ENCODE results near the gene TUBGCP5.
A peak's percentile ranks its signal among the peaks of the same experiment; 100 is the strongest.
"Not testable (repeated sequence)": the region's sequence is repeated elsewhere in the genome, so short reads cannot be mapped to it uniquely, and the experiment has no call there.

The TUBGCP5 gene

DNA sequence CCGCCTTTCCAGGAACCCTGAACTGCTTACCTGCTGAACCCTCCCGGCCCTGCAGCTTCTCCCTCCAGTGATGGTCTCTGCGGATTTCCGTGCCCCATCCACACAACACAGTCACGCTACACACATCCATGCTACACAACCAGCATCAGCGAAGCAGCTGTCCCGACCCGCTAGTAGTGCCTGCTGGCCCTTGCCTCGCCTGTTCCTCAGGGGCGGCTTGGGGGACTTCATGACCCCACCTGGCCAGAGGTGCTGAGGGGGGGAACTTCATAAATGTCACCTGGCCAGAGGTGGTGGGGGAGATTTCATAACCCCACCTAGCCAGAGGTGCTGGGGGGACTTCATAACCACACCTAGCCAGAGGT lies 530 bp upstream of the TUBGCP5 start:
- DNase-seq, result peak in 1 of 2 experiments; percentile 31

DNA sequence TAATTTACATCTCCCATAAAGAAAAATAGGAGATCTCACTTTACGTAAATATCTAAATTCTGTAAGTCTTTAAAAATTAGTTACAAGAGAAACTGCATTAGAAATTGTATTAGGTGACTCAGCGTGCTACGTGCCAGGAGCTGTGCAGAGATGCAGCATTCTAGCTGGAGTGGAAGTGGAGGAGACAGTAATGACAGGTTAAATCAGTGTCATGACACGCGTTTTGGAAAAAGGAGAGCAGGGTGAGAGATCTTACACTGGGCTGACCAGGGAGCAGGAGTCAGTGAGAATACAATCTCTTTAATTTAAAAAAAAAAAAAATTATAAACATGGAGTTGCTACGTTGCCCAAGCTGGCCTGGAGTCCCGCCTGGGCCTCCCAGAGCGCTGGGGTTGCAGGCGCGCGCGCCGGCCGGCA lies 635 bp downstream of the TUBGCP5 start:
- peak in 1 of 2 experiments; percentile 40 for DNase-seq

DNA sequence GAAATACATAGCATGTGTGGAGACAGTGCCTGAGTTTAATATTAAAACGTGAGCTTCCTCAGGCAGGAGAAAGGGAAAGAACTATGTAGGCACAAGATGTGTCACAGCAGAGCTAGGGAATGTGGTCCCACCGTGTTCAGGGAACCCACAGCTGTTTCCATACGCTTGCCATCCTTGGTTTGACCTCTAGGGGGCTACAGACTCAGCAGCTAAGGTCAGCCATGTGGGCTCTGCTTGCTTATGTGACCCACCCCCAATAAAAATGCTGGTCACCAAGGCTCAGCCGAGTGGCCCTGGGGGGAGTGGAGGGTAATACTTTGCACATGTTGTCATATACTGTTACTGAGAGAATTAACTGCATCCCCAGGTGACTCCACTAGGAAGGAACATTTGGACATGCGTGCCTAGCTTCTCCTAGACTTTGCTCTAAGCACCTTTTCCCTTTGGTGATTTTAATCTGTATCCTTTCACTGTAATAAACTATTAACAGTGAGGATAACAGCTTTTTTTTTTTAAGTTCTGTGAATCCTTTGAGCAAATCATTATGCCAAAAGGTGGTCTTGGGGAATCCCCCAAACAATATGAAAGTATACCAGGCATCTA lies 3.3 kb downstream of the TUBGCP5 start:
- DNase-seq, result peak; percentile 14 to 60

DNA sequence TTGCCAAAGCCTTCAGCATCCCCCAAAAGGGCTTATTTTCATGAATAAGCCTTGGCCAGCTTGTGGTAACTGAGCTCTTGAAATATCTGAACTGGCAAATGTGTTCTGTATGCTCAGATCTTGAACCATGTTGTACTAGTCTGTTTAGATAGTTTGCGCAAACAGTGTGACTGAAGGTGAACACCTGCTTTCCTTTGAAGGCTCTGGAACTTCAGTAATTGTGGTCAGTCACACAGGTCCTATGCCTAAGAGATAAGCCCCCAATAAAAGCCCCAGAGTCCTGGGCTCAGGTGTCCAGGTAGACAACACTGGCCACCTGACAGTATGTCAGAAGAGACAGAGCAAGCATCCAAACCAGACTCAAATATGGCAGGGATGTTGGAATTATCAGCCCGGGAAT lies 5.4 kb downstream of the TUBGCP5 start:
- DNase-seq, result no peak

DNA sequence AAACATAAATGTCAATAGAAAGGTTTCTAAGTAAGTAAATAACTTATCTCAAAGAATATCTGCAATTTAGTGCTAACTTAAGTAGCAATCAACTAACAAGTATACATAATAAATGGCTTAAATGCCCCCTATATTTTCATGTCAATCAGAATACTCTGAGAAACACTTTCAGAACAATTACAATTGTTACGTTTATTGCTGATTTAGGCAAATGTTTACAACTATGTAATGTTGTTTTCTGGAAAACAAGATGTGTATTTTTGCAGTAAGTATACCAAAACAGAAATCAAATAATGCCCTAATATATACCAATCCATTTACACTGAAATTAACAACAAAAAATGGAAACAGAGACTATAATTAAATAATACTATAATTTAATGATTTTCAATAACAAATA lies 13.2 kb downstream of the TUBGCP5 start:
- no peak for DNase-seq

DNA sequence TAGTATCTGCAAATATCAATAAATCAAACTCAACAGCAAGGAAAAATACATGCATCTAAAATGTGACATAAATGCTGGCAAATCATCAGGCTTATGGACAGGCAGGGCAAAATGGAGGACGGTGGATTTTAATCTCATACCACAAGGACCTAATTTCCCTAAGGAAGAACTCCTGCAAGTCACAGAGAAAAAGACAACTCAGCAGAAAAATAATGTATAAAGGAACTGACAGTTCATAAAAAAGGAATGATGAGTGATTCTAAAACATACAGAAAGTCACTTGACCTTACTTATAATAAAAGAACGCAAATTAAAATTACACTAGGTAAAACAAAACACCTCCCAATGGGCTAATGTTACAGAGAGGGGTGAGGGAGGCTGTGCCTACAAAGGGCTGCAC lies 17.2 kb downstream of the TUBGCP5 start:
- DNase-seq, result no peak

DNA sequence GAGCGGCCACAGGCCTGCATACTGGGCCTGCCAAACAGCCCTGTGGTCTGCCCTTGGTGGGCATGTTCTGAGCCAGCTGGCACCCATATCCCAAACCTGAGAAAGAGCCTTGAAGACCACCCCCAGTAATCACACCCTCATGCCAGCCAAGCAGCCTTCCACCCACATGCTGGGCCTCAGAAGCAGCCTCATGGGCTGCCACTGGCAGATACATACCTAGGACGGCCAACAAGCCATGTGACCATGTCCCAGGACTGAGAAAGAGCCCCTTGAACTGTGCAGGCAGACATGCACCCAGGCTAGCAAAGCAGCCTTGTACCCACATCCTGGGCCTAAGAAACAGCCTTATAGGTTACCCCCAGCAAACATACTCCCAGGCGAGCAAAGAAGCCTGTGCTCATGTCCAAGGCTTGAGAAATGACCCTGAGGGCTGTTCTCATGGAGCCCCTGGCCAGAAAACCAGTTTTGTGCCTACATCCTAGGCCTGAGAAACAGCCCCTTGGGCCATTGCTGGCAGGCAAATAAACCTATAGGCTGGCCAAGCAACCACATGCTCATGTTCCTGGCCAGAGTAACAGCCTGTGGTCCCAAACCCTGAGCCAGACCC lies 24.9 kb downstream of the TUBGCP5 start:
- no peak for DNase-seq

DNA sequence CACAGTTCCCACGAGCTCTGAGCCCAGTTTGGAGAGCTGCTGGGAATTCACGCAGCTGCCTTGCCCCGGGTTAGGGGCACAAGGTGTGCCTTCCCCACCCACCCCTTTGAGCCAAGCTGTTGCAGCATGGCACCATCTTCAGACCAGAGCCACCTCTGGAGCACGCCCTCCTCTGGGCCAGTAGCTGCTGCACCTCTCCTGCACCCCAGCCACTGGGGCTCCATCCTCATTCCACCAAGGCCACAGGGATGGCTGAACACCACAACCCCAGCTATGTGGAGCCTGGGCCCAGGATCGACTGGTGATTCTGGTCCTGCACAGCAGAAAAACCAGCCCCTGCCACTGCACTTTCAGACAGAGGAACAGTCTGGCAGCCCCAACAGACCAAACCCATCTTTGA lies 25.7 kb downstream of the TUBGCP5 start:
- DNase-seq, result no peak

DNA sequence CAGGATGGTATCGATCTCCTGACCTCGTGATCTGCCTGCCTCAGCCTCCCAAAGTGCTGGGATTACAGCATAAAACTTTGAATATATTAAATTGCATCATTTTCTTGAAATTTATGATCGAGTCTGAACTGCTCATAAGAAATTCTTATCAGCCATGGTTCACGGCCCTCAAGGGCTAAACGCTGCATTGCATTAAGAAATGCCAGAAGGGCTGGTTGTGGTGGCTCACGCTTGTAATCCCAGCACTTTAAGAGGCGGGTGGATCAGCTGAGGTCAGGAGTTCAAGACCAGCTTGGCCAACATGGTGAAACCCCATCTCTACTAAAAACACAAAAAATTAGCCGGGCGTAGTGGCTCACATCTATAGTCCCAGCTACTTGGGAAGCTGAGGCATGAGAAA lies 26.8 kb downstream of the TUBGCP5 start:
- not testable (repeated sequence) for DNase-seq

DNA sequence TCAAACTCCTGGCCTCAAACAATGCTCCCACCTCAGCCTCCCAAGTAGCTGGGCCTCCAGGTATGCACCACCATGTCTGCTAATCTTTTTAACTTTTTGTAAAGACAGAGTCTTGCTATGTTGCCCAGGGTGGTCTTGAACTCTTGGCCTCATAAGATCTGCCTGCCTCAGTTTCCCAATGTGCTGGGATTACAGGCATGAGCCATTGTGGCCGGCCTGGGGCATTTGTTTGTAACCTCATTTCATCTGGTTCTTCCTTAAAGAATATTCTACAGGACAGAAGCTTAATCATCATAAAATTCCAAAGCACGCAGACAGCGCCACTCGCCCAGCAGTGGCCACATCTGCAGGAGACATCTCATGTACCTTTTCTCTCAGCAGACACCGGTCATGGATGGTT lies 35.6 kb downstream of the TUBGCP5 start:
- no peak for DNase-seq

DNA sequence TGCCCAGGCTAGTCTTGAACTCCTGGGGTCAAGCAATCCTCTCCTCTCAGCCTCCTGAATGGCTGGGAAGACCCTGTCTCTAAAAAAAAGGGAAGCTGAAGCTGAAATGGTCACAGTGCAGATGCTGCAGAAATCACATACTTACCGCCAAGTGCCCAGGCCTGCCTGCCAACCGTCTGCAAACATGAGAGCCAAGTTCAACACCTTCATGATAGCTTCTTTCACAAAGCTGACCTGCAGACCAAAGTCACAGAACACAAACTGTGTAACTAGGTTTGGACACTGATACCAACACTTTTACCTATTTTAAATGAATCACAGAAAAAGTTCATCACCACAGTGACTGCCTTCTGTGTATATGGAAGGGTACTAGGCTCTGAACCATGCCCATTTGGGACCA lies 36.4 kb downstream of the TUBGCP5 start:
- no peak for DNase-seq

DNA sequence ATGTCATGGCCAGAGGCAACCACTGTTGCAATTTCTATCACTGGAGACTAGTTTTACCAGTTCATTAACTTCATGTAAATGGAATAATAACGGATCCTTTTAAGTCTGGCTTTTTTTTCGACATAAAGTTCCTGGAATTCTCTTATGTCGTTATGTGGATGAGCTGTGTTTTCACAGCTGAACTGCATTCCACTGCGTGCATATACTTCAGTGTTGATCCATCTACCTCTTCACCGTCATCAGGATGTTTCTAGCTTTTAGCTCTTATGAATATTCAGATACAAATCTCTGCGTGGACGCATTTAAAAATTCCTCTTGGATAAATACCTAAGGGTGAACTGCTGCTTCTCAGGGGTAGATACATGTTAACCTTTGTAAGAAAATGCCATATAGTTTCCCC lies 43.6 kb downstream of the TUBGCP5 start:
- no peak for DNase-seq

DNA sequence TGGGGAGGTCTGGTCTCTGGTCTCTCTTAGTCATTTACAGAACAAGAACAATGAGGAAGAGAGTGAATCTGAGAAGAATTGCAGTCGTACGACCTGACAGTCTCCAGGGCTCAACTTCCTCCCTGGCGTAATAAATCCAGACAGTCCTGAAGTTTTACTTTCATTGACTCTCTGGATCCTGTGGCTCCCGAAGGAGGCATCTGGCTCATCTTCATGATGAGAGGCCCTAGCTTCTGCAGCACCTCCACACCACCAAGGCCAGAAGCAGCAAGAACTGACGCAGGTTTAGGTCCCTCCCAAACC lies 47.4 kb downstream of the TUBGCP5 start:
- DNase-seq, result no peak

DNA sequence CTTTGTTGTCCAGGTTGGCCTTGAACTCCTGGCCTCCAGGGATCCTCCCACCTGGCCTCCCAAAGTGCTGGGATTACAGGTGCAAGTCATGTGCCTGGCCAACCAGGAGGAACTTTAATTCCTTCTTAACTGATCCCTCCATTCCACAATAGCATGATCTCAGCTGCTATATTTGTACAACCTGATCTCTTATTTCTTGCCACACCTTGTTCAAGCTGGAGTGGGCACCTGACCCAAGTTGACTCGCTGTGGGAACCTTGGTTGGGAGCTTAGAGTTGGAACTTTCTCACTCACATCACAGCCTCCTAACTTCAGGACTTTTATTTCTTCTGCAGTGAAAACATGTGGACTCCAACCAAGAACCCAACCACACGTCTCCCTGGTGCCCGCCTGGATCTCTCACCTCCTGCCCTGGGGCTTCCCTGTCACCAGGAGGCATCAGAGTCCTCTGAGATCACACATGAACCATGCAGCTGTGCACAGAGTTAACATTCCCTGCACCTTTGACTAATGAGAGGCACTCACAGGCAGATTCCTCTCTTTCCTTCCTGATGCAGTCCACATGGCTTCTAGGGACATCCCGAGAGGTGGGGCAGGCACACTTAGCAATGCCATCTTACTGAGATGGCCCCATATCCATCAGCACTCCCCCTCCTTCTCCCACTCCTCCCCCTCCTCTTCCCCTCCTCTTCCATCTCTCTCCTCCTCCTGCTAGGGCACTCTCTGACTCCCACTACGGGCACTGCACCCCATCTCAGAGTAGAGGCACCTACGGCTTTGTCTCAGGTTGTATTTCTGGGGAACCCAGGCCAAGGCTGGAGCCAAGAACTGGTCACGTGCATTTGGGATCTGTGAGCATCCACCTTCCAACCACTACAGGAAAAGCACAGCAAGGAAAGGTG lies 49.5 kb downstream of the TUBGCP5 start:
- DNase-seq, result peak in 1 of 2 experiments; percentile 21

DNA sequence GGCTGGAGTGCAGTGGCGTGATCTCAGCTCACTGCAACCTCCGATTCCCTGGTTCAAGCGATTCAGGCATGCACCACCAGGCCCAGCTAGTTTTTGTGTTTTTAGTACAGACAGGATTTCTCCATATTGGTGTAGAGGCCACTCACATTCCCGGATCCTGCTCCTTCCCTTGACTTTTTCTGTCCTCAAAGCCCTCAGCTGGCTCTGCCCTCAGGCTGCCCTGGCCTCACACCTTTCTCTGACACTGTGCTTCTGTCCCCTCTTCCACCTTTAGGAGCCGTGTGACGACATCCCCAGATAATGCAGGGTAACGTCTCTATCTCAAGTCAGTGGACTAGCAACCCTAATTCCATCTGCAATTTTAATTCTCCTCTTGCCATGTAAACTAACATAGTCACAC lies 50.6 kb downstream of the TUBGCP5 start:
- DNase-seq, result no peak

DNA sequence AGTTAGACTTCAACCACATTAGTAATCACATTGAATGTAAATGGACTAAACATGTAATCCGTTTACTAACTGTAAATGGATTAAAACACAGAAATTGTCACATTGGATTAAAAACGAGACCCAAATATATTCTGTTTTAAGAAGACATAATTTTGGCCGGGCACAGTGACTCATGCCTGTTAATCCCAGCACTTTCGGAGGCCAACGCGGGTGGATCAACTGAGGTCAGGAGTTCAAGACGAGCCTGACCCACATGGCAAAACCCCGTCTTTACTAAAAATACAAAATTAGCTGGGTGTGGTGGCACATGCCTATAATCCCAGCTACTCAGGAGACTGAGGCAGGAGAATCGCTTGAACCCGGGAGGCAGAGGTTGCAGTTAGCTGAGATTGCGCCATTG lies 57.4 kb downstream of the TUBGCP5 start:
- not testable (repeated sequence) for DNase-seq

DNA sequence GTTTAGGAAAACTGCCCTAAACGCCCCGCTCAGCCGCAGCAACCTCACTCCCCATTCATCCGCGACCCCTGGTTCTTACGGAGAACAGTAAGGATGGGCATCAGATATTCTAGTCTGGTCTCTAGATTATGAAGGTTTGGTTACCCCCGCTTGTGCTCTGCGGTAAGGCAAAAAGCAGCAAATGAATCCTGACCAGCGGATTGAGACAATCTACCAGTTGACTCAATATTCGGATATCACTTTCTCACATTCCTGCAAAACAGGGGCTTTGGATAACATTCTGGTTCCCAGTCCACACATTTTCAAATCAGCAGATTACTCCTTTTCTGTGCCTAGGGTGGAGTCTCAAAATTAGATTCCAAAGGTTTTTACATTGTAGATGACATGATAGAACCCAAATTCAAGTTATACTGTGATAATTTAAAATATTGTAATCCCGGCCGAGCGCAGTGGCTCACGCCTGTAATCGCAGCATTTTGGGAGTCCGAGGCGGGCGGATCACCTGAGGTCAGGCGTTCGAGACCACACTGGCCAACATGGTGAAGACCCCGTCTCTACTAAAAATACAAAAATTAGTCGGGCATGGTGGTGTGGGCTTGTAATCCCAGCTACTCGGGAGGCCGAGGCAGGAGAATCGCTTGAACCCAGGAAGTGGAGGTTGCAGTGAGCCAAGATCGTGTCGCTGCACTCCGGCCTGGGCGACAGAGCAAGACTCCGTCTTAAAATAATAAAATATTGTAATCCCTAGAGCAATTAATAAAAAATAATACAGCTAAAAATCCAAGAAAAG lies 58.1 kb downstream of the TUBGCP5 start:
- no peak for DNase-seq

DNA sequence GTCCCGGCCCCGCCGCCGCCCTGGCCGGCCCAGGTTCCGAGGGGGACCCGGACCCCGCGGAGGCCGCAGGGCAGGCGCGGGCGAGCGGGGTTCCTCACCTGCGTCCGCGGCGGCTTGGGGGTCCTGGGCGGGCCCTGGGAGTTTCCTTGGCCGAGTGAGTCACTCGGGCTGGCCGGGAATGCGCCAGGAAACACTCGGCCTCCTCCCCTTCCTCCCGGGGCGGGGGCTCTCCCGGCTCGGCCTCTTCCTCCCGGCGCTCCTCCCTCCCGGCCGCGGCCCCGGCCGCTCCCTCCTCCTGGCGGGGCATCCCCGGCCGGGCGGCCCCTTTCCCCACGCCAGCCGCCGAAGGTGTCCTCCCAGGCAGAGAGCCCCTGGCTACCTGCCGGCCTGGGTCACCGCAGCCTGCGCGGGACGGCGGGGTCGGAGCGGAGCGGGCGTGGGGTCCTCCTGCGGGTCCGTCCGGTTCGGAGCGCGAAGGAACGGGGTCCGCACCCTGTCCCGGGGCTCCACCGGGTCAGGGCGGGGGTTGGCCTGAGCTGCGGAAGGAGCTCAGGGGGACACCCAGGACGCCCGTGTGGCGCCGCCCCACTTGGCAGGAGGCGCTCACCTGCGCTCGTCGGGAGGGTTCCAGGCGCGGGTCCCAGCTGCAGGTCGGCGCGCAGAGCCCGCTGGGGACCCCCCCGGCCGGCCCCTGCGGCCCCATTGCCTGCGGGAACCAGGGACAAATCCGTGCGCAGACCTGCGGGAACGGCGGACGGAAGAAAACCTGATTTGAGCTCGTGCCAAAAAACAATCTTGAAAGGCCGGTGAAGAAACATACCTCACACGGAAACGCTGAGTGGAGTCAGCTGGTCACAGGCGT lies 58.9 kb downstream of the TUBGCP5 start, which contains the start of gene CYFIP1:
Gene CYFIP1 (minus strand): TSS at position 180 of the 862 bp plus-strand sequence. CDS start 33,083 bp downstream, outside the sequence.
- peak; percentile 39 to 86 for DNase-seq

DNA sequence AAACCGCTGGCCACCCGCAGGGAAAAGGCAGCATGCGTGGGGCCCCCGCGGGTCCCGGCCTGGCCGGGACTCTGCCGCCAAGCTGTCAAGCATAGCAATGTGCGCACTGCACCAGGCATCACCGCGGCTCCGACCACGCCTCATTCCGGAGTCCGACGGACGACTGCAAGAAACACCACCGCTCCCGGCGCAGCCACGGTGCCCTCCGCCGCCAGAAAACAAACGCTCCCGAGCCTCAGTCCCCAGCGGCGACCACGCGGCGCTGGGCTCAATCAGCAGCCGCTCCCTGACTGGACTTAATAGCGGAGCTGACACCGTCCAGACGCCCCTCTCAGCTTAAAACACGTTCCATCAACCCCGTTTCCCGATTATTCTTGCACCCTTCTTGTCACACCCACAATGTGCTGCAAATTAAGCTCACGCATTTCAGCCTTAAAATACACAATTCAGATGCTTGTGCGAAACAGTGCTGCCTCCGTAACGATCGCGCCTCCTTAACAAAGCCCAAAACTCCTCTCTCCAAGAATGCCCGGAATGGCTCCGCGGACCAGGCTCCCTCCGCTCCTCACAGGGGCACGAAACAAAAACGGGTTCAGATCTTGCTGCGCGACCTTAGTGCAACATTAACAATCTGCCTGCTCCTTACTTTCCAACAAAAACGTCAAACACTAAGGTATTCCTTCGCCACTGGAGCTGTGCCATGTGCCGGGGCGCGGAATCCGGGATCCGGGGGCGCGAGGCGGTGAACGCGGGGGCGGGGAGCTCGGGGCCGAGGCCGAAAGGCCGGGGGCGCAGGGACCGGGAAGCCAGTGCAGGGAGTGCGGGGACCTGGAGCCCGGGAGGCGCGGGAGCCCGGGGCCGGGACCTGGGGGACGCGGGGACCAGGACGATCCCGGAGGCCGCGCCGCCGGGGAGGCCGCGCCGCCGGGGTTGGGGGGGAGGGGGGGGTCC lies 59.9 kb downstream of the TUBGCP5 start:
- peak; percentile 24 to 78 for DNase-seq

DNA sequence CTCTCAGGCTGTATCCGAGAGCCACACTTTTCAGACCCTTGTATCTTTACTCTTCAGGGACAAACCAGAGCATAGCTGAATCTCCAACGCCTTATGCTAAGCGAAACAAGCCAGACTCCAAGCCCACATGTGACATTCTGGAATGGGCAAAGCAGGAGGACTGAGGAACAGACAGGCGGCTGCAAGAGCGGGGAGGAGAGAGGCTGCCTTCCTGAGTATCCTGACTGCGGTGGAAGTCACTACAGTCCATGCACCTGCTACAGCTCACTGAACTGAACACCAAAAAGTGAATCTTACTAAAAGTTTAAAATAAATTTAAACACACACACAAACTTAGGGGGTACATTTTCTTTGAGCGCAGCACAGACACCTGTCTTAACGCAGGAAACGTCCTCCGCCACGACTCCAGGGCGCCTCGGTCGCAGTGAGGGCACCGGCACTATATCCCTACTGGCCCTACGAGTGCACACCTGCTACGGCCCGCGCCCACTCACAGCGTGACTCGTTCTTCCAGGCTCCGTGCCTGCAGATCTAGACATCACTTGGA lies 60.6 kb downstream of the TUBGCP5 start:
- peak; percentile 30 to 78 for DNase-seq

DNA sequence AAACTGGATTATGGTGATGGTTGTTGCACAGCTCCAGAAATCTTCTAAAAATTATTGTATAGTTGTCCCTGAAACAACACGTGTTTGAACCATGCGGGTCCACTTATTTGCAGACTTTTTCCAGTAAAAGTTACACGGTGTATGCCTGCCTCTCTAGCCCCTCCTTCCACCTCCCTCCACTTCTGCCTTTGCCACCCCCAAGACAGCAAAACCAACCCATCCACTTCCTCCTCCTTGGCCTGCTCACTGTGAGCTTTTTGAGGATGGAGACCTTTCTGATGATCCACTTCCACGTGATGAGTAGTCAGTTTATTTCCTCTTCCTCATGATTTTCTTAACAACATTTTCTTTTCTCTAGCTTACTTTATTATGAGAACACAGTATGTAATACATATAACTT lies 64.6 kb downstream of the TUBGCP5 start:
- no peak for DNase-seq

Measured in NCI-H526 (cell line).